ENCODE measurements around the gene TLR10.

Gene TLR10

GRCh38 chr4:38764277-38764676 lies 18.5 kb downstream of the TLR10 start:
- POLR2A ChIA-PET: no interaction called here
- TF ChIP-seq CTCF (IDR thresholded peaks at IDR 0.05; ENCODE audit: control extremely low read depth, extremely low read depth, low read depth, missing control alignments): no peak
- no peak for DNase-seq (ENCODE audit: extremely low spot score)
- CTCF ChIA-PET: interaction anchor here (1.5 to 11.3 kb wide), 6 partner anchors 10 to 97 kb away, joined by 5 to 248 read pairs (median 10); partner anchors contain the start of gene TLR10

GRCh38 chr4:38762560-38762959 lies 20.2 kb downstream of the TLR10 start:
- POLR2A ChIA-PET: interaction anchor here (1.2 to 2.7 kb wide), 3 partner anchors 8 to 37 kb away, joined by 4 to 11 read pairs (median 4); partner anchors contain the start of gene TLR10
- CTCF ChIA-PET: interaction anchor here (0.9 to 11.3 kb wide), 11 partner anchors 8 to 682 kb away, joined by 3 to 248 read pairs (median 47); partner anchors contain the start of genes TLR1, TLR10 and TLR6
- no peak for TF ChIP-seq CTCF (IDR thresholded peaks at IDR 0.05; ENCODE audit: control extremely low read depth, extremely low read depth, low read depth, missing control alignments)
- peak; percentile 55 for DNase-seq (ENCODE audit: extremely low spot score)

GRCh38 chr4:38759790-38760122 lies 23.0 kb downstream of the TLR10 start:
- CTCF ChIA-PET: interaction anchor here (0.7 to 11.3 kb wide), 58 partner anchors 8 to 724 kb away, joined by 3 to 248 read pairs (median 5); partner anchors contain the start of genes FAM114A1, TLR1, TLR10 and TLR6
- POLR2A ChIA-PET: interaction anchor here (0.5 to 2.5 kb wide), 5 partner anchors 22 to 257 kb away, joined by 3 to 8 read pairs (median 6); partner anchors contain the start of gene TLR1
- no peak for DNase-seq (ENCODE audit: extremely low spot score)
- no peak for TF ChIP-seq CTCF (IDR thresholded peaks at IDR 0.05; ENCODE audit: control extremely low read depth, extremely low read depth, low read depth, missing control alignments)

GRCh38 chr4:38759113-38759789 lies 23.5 kb downstream of the TLR10 start:
- POLR2A ChIA-PET: interaction anchor here (0.5 to 2.5 kb wide), 5 partner anchors 22 to 257 kb away, joined by 3 to 8 read pairs (median 6); partner anchors contain the start of gene TLR1
- peak; percentile 45 for DNase-seq (ENCODE audit: extremely low spot score)

GRCh38 chr4:38757945-38758600 lies 24.7 kb downstream of the TLR10 start:
- ChIA-PET CTCF (interaction anchor here (0.8 to 11.3 kb wide), 27 partner anchors 11 to 696 kb away, joined by 3 to 248 read pairs (median 8); partner anchors contain the start of genes TLR1, TLR10 and TLR6), POLR2A (interaction anchor here (2.5 kb wide), 1 partner anchor 46 kb away, joined by 8 read pairs; the partner anchor contains the start of gene TLR1)
- peak; percentile 43 for TF ChIP-seq CTCF (IDR thresholded peaks at IDR 0.05; ENCODE audit: control extremely low read depth, extremely low read depth, low read depth, missing control alignments)
- no peak for DNase-seq (ENCODE audit: extremely low spot score)

More at GRCh38 chr4:38759113-38759789, 23.5 kb downstream of the TLR10 start:
- CTCF ChIA-PET: interaction anchor here (0.7 to 11.3 kb wide), 62 partner anchors 10 to 723 kb away, joined by 3 to 248 read pairs (median 4); partner anchors contain the start of genes FAM114A1, TLR1, TLR10 and TLR6
- peak; percentile 62 for TF ChIP-seq CTCF (IDR thresholded peaks at IDR 0.05; ENCODE audit: control extremely low read depth, extremely low read depth, low read depth, missing control alignments)

Measured in GM10248 (cell line).